Measurements from ENCODE around the gene PRSS33.
A peak's percentile ranks its signal among the peaks of the same experiment; 100 is the strongest.

Gene PRSS33

DNA sequence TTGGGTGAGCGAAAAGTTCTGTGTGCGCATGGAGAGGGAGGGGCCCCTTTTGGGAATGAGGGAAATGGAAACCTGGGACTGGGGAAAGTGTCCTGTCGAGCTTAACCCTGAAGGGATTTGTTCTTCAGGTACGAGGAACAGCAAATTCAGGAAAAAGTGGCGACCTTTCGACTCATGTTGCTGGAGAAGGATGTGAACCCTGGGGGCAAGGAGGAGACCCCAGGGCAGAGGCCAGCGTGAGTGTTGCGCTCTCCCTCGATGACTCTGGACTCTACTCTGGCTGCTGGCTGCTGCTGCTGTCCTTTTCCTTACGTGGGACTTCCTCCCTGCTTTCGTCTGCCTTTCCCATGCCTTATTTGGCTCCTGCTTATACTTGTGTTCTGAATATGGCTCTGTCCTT is 30.0 kb downstream of the PRSS33 start:
- no peak for DNase-seq

DNA sequence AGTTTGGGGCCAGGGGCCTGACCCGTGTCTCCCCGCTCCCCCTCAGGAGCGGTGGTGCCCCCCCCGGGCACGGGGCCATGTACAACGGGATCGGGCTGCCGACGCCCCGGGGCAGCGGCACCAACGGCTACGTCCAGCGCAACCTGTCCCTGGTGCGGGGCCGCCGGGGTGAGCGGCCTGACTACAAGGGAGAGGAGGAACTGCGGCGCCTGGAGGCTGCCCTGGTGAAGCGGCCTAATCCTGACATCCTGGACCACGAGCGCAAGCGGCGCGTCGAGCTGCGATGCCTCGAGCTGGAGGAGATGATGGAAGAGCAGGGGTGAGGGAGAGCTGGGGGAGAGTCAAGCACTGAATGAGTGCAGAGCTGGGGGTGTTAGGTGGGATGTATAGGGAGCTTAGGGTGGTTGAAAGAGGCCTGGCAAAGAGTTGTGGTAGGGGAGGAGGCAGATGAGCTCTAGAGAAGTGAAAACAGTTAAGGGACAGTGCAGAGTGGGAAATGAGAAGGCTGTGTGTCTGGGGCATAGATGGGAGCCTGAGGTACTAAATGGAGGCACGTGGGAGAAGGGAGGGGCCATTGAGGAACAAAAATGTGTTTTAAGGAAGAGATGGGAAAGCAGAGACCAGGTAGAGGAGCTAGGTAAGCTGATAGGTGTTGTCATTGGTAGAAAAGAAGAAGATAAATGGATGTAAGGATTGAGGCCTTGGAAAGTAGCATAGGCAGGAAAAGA is 30.9 kb downstream of the PRSS33 start:
- no peak for DNase-seq

DNA sequence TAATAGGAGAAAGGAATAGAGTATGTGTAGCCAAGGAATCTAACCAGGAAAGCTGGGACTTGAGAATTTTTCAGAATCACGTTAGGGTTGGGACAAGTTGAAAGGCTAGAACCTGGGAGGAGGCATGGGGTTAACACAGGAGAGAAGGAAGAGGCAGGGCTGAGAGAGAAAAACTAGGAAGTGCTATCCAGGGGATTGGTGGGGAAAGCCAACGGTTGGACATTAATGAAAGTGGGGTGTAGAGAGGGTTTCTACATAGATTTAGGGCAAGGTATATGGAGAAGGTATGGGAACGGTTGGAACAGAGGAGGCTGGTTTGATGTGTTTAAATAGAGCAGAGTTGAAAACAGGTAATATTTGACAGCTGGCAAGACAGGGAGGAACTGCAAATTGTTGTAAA is 32.2 kb downstream of the PRSS33 start:
- no peak for DNase-seq

DNA sequence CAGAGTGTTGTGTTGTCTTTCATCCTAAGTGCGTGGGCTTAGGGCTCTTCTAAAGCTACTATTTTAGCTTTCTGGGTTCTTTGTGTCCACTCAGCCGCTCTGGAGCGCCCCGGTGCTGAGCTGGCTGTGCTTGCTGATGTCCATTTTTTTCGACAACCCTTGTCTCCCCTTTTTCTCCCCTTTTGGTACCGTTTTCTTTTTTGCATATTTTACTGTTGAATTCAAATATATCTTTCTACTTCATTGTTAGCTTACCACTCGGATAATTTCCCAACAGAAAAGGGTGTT is 33.7 kb downstream of the PRSS33 start:
- no peak for DNase-seq

DNA sequence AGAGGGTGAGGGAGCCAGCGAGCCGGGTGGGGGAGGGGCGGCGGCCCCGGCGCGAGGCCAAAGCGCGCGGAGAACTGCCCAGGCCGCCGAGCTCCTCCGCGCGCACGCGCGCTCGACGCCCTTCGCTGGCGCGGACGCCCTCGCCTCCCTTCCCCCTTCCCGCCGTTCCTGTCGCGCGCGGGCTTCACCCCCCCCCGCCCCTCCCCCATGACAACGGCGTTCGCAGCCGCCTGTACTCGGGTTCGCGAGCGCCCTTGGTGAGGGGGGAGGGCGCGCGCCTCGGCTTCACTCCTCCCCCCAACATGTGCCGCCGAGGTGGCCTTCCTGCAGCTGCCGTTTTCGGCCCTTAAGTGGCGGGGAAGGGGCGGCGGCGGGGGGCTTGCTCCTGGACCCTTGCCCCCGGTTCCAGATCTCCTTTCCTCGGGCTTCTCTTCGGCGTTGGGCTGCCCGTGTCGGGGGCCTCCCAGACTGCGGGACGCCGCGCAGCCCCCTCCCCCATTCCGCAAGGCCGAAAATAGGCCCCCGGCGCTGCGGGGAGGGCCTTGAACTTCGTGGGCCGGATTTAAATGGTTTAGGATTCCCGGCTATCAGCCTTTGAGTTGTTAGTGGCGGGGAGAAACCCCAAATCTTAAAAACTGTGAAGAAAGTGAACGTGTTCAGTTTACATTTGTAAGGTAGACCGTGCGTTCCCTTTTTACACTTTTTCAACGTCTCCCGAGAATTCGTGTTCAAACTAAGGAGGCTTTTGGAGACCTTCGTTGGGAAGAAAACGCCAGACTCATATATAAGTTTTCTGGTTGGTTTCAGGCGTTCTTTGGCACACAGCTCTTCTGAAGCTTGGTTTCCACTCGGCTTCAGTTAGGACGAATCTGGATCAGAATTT is 34.3 kb downstream of the PRSS33 start:
- peak; percentile 91 for DNase-seq

DNA sequence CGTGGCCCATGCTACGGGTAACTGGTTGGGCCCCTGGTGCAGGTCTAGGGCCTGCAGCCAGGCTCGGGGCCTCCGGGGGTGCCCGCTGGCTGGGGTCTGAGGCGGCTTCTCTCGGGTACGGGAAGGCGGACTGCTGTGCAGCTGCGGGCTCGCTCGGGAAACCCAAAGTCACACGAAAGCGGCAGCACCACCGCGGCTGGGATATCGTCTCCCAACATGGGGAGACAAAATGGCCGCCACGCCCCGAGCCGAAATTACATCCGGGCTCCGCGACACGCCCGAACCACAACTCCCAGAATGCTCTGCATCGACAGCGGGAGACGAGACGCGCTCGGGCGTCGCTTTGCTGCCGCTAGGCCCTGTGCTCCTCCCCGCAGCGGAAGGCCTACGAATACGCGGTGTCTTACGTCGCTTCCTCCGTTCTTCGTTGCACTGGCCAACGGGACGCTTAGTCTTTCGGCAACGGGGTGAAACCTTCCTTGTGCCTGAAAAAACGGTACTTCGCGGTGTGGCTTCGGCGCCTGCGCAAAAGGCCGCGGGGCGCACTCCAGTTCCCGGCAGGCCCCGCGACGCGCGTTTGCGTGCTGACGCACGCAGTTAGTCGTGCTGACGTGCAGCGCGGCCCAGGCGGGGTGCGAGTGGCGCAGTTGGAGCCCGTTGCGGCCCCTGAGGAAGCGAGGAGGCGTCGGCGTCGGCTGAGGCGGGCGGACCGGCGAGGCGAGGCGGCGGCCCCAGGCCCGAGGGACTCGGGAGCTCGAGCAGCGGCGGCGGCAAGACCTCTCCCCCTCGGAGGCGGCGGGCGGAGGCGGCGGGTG is 35.1 kb downstream of the PRSS33 start, which contains the start of gene SRRM2:
Gene SRRM2, plus strand, starts transcription at position 604 of the 815 bp plus-strand sequence. CDS start 3,727 bp downstream, outside the sequence.
- DNase-seq: peak; percentile 97

DNA sequence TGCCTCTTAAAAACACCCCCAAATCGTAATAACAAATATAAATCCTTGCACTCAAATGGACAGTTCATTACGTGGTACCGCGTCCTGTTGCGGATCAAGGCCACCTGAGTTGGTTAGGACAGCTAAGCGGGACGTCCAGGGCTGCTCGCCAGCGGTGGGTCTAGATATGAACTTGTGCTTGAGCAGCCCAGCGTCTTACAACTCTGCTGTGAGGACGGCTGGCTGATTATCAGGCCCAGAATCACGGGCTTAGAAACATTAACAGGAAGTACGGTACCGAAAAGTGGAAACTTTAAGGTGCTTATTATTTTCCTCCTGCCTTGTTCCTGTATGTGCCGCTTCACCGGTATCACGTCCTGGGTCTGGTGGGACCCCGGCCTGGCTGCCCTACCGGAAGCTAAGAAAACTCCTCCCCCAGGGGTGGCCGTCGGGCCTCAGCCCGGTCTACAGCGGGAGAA is 35.8 kb downstream of the PRSS33 start:
- no peak for DNase-seq

DNA sequence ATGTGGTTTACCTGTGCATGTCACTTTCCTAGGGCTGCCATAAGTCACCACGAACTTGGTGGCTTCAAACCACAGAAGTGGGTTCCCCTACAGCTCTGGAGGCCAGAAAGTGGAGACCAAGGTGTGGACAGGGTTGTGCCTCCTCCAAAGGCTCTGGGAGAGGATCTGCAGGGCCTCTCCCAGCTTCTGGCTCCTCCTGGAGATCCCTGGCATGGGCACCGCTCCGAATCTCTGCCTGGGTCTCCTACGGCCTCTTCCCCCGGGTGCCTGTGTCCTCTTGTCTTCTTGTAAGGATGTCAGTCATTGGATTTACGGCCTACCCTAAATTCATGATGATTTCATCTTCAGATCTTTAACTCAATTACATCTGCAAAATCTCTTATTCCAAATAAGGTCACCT is 37.4 kb downstream of the PRSS33 start:
- DNase-seq: no peak

DNA sequence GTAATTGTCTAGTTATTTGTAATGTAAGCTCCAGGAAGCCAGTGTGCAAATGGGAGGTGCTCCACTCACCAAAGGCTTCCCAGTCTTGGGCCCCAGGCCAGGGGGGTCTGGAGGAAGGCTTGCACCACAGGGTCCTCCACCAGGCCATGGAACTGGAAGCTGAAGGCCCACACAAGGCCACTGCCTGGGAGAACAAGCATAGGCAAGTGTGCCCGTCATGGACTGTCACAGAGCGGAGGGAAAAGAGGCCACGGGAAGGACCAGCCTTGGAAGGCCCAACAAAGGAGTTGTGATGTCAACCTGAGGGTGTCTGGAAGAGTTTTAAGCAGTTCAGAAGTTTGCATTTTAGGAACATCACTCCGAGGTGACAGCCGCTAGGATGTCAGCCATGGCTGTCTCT is 37.9 kb downstream of the PRSS33 start:
- no peak for DNase-seq

DNA sequence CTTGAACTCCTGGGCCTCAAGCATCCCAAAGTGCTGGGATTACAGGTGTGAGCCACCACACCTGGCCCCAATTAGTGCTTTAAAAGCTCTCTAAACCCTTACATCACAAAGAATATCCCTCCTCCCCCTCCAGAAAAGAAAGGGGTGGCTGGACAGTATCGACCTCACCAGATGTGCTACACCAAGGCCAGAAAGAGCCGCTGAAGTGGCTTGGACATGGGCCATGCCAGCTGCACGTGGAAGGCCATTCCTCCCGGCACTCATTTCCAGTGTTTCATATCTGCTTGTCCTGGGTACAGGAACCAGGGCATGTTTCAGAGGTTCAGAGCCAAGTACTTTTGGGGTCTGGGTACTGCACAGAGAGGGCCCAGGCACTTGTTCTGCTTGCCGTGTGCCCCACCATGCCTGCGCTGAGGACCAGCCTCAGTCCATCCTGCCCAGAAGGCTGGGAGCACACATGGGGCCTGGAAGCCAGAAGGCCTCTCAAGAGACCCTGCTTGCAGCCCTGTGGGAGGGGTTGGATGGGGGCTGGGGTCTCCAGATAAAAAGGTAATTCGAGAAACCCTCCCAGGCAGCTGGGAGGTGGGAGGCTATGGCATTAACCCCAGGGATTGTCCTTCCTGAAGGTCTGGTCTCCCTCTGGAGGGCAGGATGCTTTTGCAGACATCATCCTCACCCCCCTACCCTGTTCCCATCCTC is 38.5 kb downstream of the PRSS33 start:
- DNase-seq: no peak

DNA sequence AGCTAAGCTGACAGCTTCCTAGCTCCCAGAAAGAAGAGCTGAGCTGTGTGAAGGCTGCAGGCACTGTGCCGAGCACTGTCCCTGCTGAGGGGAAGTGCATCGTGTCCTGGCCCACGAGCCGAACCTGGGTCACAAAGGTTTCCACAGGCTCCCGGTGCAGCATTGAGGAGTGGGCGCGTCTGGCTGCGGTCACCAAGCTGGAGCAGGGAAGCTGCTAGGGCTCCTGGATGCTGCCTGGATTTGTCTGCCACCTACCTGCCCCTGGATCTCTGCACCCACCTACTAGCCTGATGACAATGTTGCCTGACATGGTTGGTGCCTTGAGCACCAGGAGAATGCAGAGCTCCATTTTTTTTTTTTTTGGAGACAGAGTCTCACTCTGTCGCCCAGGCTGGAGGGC is 41.4 kb downstream of the PRSS33 start:
- no peak for DNase-seq

DNA sequence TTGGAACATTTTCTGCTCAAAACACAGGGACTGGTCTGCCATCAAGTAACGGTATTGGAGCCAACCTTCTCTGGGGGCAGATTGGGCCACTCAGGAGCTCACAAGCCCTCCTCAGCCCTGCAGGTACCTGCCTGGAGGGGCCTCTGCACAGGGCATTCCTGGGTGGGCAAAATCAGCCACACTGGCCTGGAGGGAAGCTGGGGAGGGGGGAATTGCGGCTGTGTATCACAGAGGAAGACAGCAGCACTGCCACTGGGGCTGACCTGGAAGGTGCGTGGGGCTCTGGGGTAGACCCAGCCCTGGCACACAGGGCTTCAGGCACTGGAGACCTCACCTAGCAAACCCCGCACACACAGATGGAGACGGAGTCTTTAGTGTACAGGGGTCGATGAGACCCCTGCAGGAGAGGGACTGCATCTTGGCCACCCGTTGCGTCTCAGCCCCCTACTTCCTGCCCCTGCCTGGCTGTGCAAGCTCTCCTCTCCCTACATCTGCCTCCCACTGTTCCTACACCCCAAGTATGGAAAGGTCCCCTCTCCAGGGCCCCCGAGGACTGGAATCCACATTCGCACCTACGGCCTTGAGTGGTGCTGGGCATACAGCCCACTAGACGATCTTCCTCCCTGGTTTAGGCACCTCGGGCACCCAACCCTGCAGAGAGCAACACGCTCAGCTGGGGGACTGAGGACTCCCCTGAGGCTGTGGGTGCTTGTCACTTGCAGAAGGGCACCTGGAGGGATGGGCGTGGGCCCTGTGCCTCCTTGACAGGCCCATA is 42.1 kb downstream of the PRSS33 start:
- DNase-seq: no peak

DNA sequence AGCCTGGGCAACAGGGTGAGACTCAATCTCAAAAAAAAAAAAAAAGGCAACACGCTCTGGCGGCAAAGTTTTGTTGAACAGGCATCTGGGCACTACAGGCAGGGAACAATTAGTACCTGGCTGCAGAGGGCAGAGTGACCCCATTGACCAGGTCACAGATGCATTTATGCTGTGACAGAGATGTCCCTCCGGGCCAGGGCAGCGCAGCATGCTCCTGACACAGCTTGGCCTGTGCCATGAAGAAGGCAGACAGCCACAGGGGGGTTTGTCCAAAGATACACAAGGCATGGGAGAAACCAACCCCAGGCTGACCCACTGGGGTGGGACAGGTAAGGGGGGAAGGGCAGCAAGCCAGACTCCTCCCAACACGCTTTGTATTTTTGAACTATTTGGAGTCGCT is 42.6 kb downstream of the PRSS33 start:
- DNase-seq: no peak

DNA sequence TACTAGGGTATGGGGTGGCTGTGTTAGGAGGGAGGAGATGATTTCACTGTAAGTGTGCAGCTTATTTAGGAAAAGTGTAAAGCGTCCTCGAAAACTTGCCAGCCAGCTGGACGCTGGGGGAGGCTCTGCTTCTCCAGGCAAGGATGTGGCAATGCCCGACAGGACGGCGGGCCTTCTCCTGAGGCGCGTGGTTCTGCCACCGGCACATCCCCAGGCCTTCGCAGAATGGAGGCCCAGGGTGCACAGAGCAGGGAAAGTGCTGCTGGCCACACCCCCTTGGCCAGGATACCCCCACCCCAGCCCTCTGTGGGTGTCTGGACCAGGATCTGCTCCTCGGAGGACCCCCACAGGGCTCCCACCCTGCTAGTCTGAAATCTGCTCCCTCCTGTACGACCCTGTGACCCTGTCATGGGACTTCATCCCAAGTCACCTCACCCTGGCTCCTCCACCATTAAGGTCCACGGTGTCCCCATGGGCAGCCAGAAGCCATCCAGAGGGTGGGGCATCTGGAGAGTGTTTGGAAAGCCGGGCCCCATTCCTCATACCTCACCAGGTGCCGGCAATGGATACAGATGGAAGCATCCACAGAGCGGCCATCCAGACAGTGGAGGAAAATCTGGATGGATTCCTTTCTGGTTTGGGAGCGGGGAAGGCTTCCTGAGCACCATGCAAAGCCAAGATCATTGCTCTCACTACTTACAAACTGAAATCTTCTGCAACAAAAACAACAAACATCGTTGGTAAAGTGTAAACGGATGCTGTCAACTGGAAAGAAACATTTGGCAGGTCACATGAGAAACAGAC is 44.2 kb downstream of the PRSS33 start:
- DNase-seq: no peak

DNA sequence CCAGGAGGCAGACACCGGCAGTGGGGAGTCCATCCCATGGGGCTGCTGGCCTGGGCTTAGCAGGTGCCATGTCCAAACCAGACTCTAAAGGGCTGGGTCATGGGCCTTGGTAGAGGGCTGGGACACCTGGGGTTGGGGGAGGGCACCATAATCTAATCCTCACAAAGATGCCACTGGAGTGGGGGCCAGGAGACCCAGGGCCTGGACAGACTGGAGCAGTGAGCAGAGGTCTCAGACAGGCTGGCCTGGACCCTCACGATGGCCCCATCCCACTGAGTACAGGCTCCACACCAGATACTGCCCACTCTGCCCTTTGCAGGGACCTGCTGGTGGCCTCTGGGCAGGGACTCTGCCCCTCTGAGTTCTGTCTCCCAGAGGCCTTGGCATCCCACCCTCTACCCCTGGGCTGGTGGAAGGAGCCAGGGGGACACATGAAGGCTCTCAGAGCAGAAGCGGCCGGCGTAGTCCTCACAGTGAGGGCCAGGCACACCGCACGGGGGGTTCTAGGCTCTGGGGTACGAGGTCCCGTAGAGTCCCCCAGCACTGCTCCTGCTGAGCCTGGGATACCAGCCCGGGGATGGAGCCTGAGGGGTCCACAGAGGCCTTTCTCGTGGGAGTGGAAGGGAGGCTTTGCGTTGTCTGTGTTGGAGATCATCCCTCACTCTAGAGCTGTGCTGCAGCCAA is 44.9 kb downstream of the PRSS33 start:
- no peak for DNase-seq

DNA sequence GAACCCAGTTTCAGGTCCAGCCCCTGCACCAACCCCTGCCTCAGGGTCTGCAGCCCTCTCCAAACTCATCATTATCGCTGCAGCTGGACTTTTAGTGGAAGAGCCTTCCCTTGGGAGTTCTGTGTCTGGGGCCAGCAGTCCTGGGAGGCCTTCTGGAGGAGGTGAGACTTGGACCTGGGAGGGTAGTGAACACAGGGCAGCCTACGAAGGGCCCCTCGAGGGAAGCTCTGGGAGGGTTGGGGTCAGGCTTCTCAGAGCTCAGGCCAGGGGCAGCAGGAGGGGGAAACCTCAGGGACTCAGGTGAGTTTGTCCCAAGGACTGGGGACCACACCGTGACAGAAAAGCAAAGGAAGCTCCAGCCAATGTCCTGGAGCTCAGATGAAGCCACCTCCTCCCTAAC is 46.2 kb downstream of the PRSS33 start:
- no peak for DNase-seq

DNA sequence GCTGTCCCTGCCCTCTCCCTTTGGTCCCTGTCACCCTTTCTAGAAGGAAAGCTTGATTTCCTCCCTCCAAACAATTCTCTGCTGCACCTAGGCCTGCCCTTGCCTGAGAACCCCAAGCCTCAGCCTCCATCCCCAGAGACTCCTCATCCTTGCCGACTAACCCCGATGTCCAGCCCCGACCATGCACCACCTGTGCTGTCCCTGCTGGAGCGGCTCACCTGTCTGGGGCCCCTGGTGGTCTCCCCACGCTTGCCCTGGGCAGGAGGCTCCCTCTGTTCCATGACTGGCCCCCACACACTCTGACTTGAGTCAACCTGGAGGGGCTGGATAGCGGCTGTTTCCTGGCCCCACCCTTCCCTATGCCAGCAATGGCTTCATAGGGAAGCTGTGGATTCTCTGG is 46.9 kb downstream of the PRSS33 start:
- DNase-seq: no peak

DNA sequence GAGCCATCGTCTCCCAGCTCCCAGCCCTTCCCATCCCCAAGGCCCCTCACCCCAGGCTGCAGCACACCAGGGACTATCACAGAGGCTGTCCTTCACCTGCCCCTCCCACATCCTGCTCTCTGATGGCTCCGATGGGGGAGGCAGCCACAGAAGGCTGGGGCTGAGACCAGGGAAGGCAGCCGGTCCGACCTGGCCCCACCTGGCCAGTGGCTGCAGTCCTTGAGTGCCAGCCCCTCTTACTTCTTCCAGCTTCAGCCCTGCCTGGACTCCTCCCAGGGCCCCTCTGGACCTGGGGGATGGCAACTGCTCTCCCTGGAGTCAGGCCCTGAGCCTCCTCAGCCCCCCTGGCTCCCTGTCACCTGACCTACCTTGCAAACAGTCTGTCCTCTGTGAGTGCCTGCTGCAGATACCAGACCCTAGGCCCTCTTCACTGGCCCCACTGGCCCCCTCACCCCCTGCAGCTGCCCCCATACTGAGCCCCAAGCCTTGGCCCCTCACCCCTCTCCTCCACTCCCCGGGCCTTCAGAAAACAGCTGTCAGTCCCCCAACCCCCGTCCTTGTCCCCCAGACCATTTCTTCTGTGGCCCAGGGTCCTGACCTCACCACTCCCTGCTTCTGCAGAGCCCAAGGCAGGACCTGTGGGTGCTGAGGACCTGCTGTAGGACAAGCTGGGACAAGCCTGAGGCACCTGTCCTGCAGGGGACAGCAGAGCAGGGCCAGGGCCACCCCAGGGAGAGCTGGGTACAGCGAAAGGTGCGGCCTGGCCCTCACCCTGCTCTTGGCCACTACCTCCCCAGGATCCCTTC is 47.5 kb downstream of the PRSS33 start:
- DNase-seq: no peak

DNA sequence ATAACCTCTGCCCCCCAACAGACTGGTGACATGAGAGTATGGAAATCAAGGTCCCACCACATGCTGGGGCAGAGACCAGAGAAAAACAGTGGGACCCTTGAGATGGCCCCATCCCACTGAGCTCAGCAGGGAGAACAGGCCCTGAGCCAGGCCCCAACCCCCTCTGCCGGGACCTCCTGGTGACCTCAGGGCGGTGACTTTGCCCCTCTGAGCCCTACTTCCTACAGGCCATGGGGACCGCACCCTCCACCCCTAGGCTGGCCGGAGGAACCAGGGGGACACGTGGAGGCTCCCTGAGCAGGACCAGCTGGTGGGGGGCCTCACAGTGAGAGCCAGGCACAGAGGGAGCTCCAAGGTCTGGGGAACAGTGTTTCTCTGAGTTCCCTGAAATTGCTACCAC is 48.7 kb downstream of the PRSS33 start:
- no peak for DNase-seq
